Activated T-cell treated with anti-CD3 and anti-CD28 coated beads, Interleukin-2, amount 50 U/mL, for 72 hours (primary cell): Measurements from ENCODE around the gene DOC2A. TPM values are rescaled to one million over a fixed set of nuclear protein-coding genes. Genes with fewer than 3 reads are reported as not detected.
"Not testable (repeated sequence)": the region's sequence is repeated elsewhere in the genome, so short reads cannot be mapped to it uniquely, and the experiment has no call there.

Experiments
- ATAC-seq, 2 donors: fragments of 150-1000 bp; cut with Tn5 transposase; replicated peaks in 1 of 2; 2 replicates each; pipeline ENCODE4 v1.10.0; 2021; ENCODE audit warnings: moderate library complexity in 2 of 2, mild to moderate bottlenecking in 1 of 2
- DNase-seq, 2 donors: peaks; one replicate each; pipeline ENCODE4 v3.0.0; 2021 to 2022; ENCODE audit warnings: mixed read lengths in 1 of 2
- H3K27ac Mint-ChIP-seq: one replicate; pipeline ENCODE4 v1.8.0; 2022; ENCODE audit warnings: mild to moderate bottlenecking, moderate library complexity, mixed read lengths
- H3K27me3 Mint-ChIP-seq: one replicate; pipeline ENCODE4 v1.8.0; 2022; ENCODE audit warnings: low read depth, mixed read lengths
- H3K36me3 Mint-ChIP-seq, 2 donors: one replicate each; pipeline ENCODE4 v1.8.0; 2022; ENCODE audit warnings: mixed read lengths in 2 of 2, mild to moderate bottlenecking in 1 of 2; ENCODE audit not compliant: insufficient read depth in 2 of 2
- H3K4me1 Mint-ChIP-seq: one replicate; pipeline ENCODE4 v1.8.0; 2022; ENCODE audit warnings: low read depth, mixed read lengths
- H3K4me3 Mint-ChIP-seq, 2 donors: one replicate each; pipeline ENCODE4 v1.8.0; 2022; ENCODE audit warnings: mild to moderate bottlenecking in 2 of 2, mixed read lengths in 2 of 2, moderate library complexity in 2 of 2
- H3K9me3 Mint-ChIP-seq, 2 donors: one replicate each; pipeline ENCODE4 v1.8.0; 2022; ENCODE audit warnings: mixed read lengths in 2 of 2
- total RNA-seq, 2 donors: library from RNA; stranded (reverse); gene quantifications; one replicate each; pipeline ENCODE4 v1.2.3, GENCODE V29; 2022

Gene DOC2A
- total RNA-seq: under 1 TPM in 1 of 2 donors, not detected in 1; 0.43 TPM

DNA sequence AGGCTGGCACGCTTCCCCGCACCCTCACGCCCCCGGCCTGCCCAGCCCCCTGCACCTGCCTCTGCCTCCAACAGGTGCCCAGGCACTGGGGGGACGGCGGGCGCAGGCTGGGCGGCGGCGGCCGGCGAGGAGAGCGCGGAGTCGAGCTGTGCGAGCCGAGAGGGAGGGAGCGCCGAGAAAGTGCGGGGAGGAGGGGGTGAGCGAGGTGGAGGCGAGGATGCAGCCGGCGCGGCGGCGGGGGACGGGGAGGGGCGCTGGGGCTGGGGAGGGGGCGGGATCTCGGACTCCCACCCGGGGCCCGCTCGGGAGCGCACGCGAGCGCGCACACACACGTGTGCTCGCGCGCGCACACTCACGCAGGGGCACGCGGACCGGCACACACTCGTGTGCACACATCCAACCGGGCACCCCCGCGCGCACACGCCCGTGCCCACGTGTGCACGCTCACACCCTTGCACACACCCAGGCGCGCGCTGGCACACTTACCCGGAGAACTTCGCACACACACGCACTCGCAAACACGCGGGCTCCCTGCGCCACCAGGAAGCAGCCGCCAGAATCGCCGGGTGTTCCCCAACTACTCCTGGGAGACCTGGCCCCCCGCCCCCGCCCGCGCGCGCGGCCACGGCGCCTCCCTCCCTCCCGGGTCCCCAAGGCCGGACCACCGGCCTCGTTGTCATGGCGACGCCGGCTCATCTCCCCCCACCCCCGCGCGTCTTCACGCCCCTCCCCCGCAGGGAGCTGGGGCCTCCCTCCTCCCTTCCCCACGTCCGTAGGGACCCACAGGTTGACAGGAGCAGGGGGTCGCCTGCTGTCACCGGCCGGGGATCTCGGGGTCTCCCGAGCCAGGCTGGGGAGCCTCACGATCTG lies at the start of gene DOC2A:
DOC2A (minus strand) TSS at position 184 of the 870 bp plus-strand sequence. CDS start 805 bp downstream, outside the sequence.
- Mint-ChIP-seq H3K27ac (no peak within 1 kb of the TSS), H3K36me3 (peaks cover 2% of the 10 kb centered on the region in 2 donors), H3K4me1 (peaks cover 12% of the 10 kb centered on the region), H3K27me3 (peaks cover 7% of the 10 kb centered on the region), H3K4me3 (peak within 1 kb of the TSS; percentile 80 to 81), H3K9me3 (no peaks in the 10 kb centered on the region)
- ATAC-seq: peak; percentile 63 to 68
- DNase-seq: peak in 1 of 2 donors; percentile 48

DNA sequence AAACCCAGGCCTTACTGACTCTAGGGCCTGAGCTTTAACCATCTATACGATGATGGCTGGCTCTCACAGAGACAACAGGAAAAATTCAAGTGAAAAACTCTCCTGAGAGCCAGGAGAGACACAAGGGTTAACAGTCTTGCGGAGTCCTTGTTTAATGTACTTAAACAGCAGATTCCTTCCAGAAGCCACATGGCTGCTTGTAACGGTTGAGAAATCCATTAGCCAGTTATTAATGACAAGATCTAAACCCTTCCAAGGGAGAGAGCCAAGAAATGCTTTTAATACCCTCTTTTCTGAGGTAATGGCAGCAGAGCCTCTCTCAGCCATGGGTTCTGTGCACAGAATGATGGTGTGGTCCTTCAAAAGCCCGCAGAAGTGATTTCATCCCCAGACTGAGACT lies 49.5 kb upstream of the DOC2A start:
- H3K27me3 Mint-ChIP-seq: no peaks in the 10 kb centered on the region
- peaks cover 3 to 4% of the 10 kb centered on the region in 2 donors for H3K36me3 Mint-ChIP-seq
- no peaks in the 10 kb centered on the region for H3K9me3 Mint-ChIP-seq
- peaks cover 15% of the 10 kb centered on the region for H3K4me1 Mint-ChIP-seq
- H3K27ac Mint-ChIP-seq: no peak overlapping the region
- no peak for ATAC-seq
- DNase-seq: no peak
- H3K4me3 Mint-ChIP-seq: no peak overlapping the region

DNA sequence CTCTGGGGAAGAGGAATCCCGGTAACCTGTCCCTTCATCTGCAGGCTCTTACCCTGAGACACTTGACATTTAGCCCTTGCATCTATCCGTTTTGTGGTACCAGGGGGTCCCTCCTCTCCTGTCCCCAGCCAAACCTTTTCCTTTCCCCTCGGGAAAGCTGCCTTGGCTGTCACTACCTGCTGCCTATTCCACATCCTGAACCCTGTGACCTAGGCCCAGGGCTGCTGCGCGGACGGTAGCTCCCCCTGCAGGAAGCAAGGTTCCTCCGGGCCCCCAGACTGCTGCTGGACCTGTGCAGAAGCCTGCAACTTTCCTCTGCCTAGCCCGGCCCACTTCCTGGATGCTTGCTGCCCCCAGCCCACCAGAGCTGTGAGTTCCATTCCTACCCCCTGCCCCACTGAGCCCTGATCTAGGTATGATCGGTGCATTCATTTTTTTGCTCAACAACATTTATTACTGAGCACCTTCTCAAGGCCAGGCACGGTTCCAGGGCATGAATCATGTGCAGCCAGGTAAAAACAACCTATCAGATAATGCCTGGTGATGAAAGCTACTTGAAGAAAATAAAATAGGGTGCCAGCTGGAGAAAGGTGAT lies 44.2 kb upstream of the DOC2A start:
- peaks cover 38% of the 10 kb centered on the region for H3K4me1 Mint-ChIP-seq
- no peak overlapping the region for H3K27ac Mint-ChIP-seq
- H3K27me3 Mint-ChIP-seq: no peaks in the 10 kb centered on the region
- ATAC-seq: peak; percentile 72 to 73
- peak; percentile 66 to 73 for DNase-seq
- no peaks in the 10 kb centered on the region for H3K9me3 Mint-ChIP-seq
- peak overlapping the region; percentile 30 to 48 for H3K4me3 Mint-ChIP-seq
- peaks cover 0 to 4% of the 10 kb centered on the region in 2 donors for H3K36me3 Mint-ChIP-seq

DNA sequence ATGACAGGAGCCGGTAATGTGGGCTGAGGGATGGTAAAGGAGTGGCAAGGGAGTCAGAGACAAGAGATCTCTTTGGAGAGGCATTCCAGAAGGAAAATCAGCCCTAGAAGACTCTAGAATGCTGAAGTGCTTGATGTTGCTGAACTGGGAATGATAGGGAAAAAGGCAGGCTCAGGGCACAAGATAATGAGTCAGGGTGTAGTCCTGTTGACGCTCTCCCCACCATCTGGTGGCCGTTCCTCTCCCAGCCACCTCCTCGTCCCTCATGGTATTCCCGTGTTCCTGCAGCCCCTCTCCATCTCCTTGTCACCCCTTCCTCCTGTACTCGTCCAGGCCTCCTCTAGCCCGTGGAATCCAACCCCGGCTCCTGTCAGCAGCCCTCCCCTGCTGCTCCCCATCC lies 43.6 kb upstream of the DOC2A start:
- no peak for ATAC-seq
- Mint-ChIP-seq H3K4me3 (peak overlapping the region in 1 of 2 donors; percentile 30), H3K27me3 (no peaks in the 10 kb centered on the region), H3K36me3 (peaks cover 0 to 4% of the 10 kb centered on the region in 2 donors), H3K27ac (no peak overlapping the region), H3K9me3 (no peaks in the 10 kb centered on the region), H3K4me1 (peaks cover 38% of the 10 kb centered on the region)
- no peak for DNase-seq

DNA sequence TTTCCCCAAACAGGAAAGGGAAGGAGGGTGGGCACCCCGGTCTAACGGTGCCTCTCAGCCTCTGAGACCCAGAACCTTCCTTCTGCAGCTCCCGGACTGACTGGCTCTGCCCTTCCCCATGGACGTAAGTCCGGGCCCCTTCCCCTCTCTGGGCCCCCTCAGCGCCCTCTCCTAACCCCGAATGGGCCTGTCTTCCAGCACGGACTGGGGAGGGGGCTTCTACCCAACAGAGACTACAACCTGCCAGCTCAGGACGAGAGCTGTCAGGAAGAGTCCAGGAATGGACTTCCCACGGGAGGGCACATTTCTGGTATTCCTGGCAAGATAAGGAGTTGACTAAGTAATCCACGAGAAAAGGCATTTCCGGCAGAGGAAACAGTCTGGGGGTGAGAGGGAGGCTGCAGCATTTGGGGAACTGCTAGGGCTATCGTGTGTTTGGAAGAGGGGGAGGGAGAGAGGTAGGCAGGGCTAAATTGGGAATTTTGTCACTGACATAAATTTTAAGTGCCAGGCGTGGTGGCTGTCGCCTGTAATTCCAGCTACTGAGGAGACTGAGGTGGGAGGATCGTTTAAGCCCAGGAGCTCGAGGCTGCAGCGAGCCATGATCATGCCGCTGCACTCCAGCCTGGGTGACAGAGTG lies 42.7 kb upstream of the DOC2A start:
- DNase-seq (no peak), ATAC-seq (peak; percentile 27 to 39)
- Mint-ChIP-seq H3K4me1 (peaks cover 38% of the 10 kb centered on the region), H3K9me3 (no peaks in the 10 kb centered on the region), H3K36me3 (peaks cover 0 to 4% of the 10 kb centered on the region in 2 donors), H3K27me3 (no peaks in the 10 kb centered on the region), H3K27ac (no peak overlapping the region), H3K4me3 (peak overlapping the region; percentile 90 to 91)

DNA sequence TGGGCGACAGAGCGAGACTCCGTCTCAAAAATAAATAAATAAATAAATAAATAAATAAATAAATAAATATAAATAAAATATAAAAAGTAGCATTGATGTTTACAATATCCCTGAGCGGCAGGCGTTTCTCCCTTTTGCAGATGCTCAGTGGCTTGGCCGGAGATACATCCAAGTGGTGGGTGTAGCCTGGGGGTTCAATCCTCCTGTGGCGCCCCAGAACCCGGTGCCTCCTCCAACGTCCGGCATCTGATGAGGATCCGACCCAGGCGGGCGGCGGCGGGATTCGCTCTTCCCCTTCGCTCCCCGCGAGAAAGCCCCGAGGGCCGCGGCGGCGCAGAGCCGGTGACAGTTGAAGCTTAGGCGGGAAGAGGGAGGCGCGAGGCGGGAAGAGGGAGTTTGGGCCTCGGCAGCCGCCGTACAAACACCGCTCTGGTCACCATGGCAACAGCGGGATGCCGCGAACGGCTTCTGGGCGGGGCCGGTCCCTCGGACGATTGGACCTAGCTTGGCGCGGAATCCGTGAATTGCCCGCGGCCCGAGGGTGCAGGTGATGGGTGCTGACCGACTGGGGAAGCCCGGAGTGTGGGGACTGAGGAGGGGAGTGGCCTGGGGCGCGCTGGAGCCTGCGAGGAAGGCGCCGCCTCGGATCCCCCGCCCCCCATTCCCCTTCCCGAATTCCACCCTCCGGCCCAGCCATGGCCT lies 42.0 kb upstream of the DOC2A start:
- no peaks in the 10 kb centered on the region for H3K27me3 Mint-ChIP-seq
- peak; percentile 86 to 91 for ATAC-seq
- no peaks in the 10 kb centered on the region for H3K9me3 Mint-ChIP-seq
- H3K4me3 Mint-ChIP-seq: peak overlapping the region; percentile 90 to 91
- peaks cover 0 to 4% of the 10 kb centered on the region in 2 donors for H3K36me3 Mint-ChIP-seq
- peak overlapping the region; percentile 83 for H3K27ac Mint-ChIP-seq
- peak; percentile 95 for DNase-seq
- peaks cover 38% of the 10 kb centered on the region for H3K4me1 Mint-ChIP-seq

- Mint-ChIP-seq H3K4me1 (peaks cover 38% of the 10 kb centered on the region), H3K9me3 (no peaks in the 10 kb centered on the region), H3K36me3 (peaks cover 0 to 4% of the 10 kb centered on the region in 2 donors), H3K4me3 (peak overlapping the region; percentile 88 to 90), H3K27me3 (no peaks in the 10 kb centered on the region), H3K27ac (peak overlapping the region; percentile 45)
- ATAC-seq (no peak), DNase-seq (no peak)
Measured at GRCh38 chr16:30051518-30051917, 40.7 kb upstream of the DOC2A start.

DNA sequence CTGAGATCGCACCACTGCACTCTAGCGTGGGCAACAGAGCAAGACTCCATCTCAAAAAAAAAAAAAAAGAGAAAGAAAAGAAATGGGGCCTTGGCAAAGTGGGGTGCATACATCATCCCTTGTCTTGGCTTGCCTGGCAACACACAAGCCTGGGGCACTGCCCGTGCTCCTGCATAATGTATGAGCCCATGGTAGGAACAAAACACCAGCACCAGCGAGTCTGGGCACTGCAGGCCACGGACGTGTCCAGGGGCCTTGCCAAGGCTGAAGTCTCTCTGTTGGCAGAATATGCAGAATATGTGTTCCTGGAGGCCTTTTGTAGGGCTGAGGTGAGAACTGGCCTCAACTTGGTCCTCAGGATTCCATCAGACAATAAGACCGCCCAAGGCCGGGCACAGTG lies 39.0 kb upstream of the DOC2A start:
- ATAC-seq: no peak
- peaks cover 35% of the 10 kb centered on the region for H3K4me1 Mint-ChIP-seq
- no peak overlapping the region for H3K4me3 Mint-ChIP-seq
- H3K27ac Mint-ChIP-seq: no peak overlapping the region
- H3K9me3 Mint-ChIP-seq: no peaks in the 10 kb centered on the region
- peaks cover 0 to 4% of the 10 kb centered on the region in 2 donors for H3K36me3 Mint-ChIP-seq
- DNase-seq: no peak
- H3K27me3 Mint-ChIP-seq: peaks cover 6% of the 10 kb centered on the region

- ATAC-seq (no peak), DNase-seq (no peak)
- no peak overlapping the region for H3K27ac Mint-ChIP-seq
- H3K4me1 Mint-ChIP-seq: peaks cover 16% of the 10 kb centered on the region
- peaks cover 6% of the 10 kb centered on the region for H3K27me3 Mint-ChIP-seq
- H3K36me3 Mint-ChIP-seq: peaks cover 0 to 2% of the 10 kb centered on the region in 2 donors
- H3K4me3 Mint-ChIP-seq: no peak overlapping the region
- no peaks in the 10 kb centered on the region for H3K9me3 Mint-ChIP-seq
Measured at GRCh38 chr16:30046588-30046987, 35.8 kb upstream of the DOC2A start.

GRCh38 chr16:30046178-30046577 lies 35.4 kb upstream of the DOC2A start:
- DNase-seq (no peak), ATAC-seq (peak in 1 of 2 donors; percentile 30)
- peaks cover 13% of the 10 kb centered on the region for H3K4me1 Mint-ChIP-seq
- no peaks in the 10 kb centered on the region for H3K9me3 Mint-ChIP-seq
- no peak overlapping the region for H3K4me3 Mint-ChIP-seq
- H3K27me3 Mint-ChIP-seq: peaks cover 6% of the 10 kb centered on the region
- no peak overlapping the region for H3K27ac Mint-ChIP-seq
- H3K36me3 Mint-ChIP-seq: no peaks in the 10 kb centered on the region

GRCh38 chr16:30041841-30042240 lies 31.0 kb upstream of the DOC2A start:
- Mint-ChIP-seq H3K4me1 (peaks cover 8% of the 10 kb centered on the region), H3K9me3 (no peaks in the 10 kb centered on the region), H3K27ac (no peak overlapping the region), H3K27me3 (peaks cover 12% of the 10 kb centered on the region), H3K4me3 (no peak overlapping the region), H3K36me3 (no peaks in the 10 kb centered on the region)
- ATAC-seq (no peak), DNase-seq (no peak)

DNA sequence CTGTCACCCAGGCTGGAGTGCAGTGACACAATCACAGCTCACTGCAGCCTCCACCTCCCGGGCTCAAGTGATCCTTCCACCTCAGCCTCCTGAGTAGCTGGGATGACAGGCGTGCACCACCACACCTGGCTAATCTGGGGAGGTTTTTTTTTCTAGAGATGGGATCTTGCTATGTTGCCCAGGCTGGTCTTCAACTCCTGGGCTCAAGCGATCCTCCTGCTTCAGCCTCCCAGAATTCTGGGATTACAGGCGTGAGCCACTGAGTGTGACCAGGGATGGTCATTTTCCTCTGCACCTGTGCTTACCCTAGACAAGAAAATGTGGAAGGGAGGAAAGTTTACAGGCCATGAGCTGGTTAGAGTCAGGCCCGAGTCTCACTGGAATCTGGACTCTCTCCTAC lies 29.9 kb upstream of the DOC2A start:
- H3K9me3 Mint-ChIP-seq, ATAC-seq, H3K4me3 Mint-ChIP-seq, H3K27ac Mint-ChIP-seq, H3K36me3 Mint-ChIP-seq, DNase-seq, H3K4me1 Mint-ChIP-seq: not testable (repeated sequence)
- peaks cover 14% of the 10 kb centered on the region for H3K27me3 Mint-ChIP-seq
